GM12873 (cell line): Measurements from ENCODE around the gene SLC9A9.

Experiments used
- CTCF ChIP-seq: IDR thresholded peaks from 2 replicates; pipeline ENCODE4 v1.5.1; 2012; ENCODE audit warnings: low read depth, mild to moderate bottlenecking, moderate library complexity, low read length, control low read depth; ENCODE audit not compliant: insufficient read depth; ENCODE audit errors: missing control alignments

SLC9A9 gene

GRCh38 chr3:143367171-143367570 lies 481.1 kb downstream of the SLC9A9 start:
- no peak for TF ChIP-seq CTCF

- no peak for TF ChIP-seq CTCF
Measured at GRCh38 chr3:143366672-143367071, 481.6 kb downstream of the SLC9A9 start.

GRCh38 chr3:143363949-143364348 lies 484.3 kb downstream of the SLC9A9 start:
- TF ChIP-seq CTCF, result no peak

GRCh38 chr3:143363276-143363675 lies 485.0 kb downstream of the SLC9A9 start:
- no peak for TF ChIP-seq CTCF

- TF ChIP-seq CTCF, result no peak
Measured at GRCh38 chr3:143362115-143362991, 485.9 kb downstream of the SLC9A9 start.

- TF ChIP-seq CTCF, result no peak
Measured at GRCh38 chr3:143361589-143361988, 486.7 kb downstream of the SLC9A9 start.

- no peak for TF ChIP-seq CTCF
Measured at GRCh38 chr3:143360244-143360643, 488.0 kb downstream of the SLC9A9 start.
